ENCODE results near the gene ZNF570. TPM values are rescaled to one million over a fixed set of nuclear protein-coding genes. Genes with fewer than 3 reads are reported as not detected.
A peak's percentile ranks its signal among the peaks of the same experiment; 100 is the strongest.

Gene ZNF570
- 6.8 TPM for total RNA-seq

- H3K9ac ChIP-seq (ENCODE audit: low read depth in 1 of 3, low read length in 3 of 3) = peak within 1 kb of the TSS; percentile 94 to 99 (median 98)
- H3K27ac ChIP-seq (ENCODE audit: low read depth, low read length) = peak within 1 kb of the TSS; percentile 83
- H3K36me3 ChIP-seq (ENCODE audit: control insufficient read depth in 3 of 3, insufficient read depth in 3 of 3, low read length in 3 of 3) = peaks cover 18 to 28% (median 21%) of the 10 kb centered on the region in 3 donors
- H3K4me1 ChIP-seq (ENCODE audit: control insufficient read depth in 3 of 3, insufficient read depth in 3 of 3, low read length in 3 of 3) = peaks cover 7 to 39% (median 25%) of the 10 kb centered on the region in 3 donors
- peak within 1 kb of the TSS; percentile 98 to 100 (median 100) for H3K4me3 ChIP-seq (ENCODE audit: low read length in 3 of 3)
- H3K9me3 ChIP-seq (ENCODE audit: control insufficient read depth in 3 of 3, low read length in 3 of 3) = peaks cover 0 to 8% (median 5%) of the 10 kb centered on the region in 3 donors
- no peaks in the 10 kb centered on the region for H3K27me3 ChIP-seq (ENCODE audit: control insufficient read depth in 3 of 3, insufficient read depth in 3 of 3, low read length in 3 of 3)
Measured at GRCh38 chr19:37468961-37469777, at the start of gene ZNF570. TSS of gene ZNF570 (plus strand) at chr19:37469356. CDS start at chr19:37470355, 999 bp downstream.

GRCh38 chr19:37452500-37453245 lies 16.5 kb upstream of the ZNF570 start:
- Histone ChIP-seq H3K4me1 (ENCODE audit: control insufficient read depth in 3 of 3, insufficient read depth in 3 of 3, low read length in 3 of 3) (no peaks in the 10 kb centered on the region), H3K27ac (ENCODE audit: low read depth, low read length) (no peak overlapping the region), H3K36me3 (ENCODE audit: control insufficient read depth in 3 of 3, insufficient read depth in 3 of 3, low read length in 3 of 3) (peaks cover 17 to 36% (median 25%) of the 10 kb centered on the region in 3 donors), H3K9ac (ENCODE audit: low read depth in 1 of 3, low read length in 3 of 3) (no peak overlapping the region), H3K9me3 (ENCODE audit: control insufficient read depth in 3 of 3, low read length in 3 of 3) (peaks cover 16 to 56% (median 17%) of the 10 kb centered on the region in 3 donors), H3K27me3 (ENCODE audit: control insufficient read depth in 3 of 3, insufficient read depth in 3 of 3, low read length in 3 of 3) (no peaks in the 10 kb centered on the region), H3K4me3 (ENCODE audit: low read length in 3 of 3) (peak overlapping the region in 1 of 3 donors; percentile 59)

GRCh38 chr19:37466277-37466797 lies 2.8 kb upstream of the ZNF570 start:
- Histone ChIP-seq H3K27me3 (ENCODE audit: control insufficient read depth in 3 of 3, insufficient read depth in 3 of 3, low read length in 3 of 3) (no peaks in the 10 kb centered on the region), H3K9ac (ENCODE audit: low read depth in 1 of 3, low read length in 3 of 3) (peak overlapping the region; percentile 68 to 93 (median 89)), H3K27ac (ENCODE audit: low read depth, low read length) (peak overlapping the region; percentile 82), H3K36me3 (ENCODE audit: control insufficient read depth in 3 of 3, insufficient read depth in 3 of 3, low read length in 3 of 3) (peaks cover 26 to 36% (median 35%) of the 10 kb centered on the region in 3 donors), H3K4me1 (ENCODE audit: control insufficient read depth in 3 of 3, insufficient read depth in 3 of 3, low read length in 3 of 3) (peaks cover 7 to 39% (median 25%) of the 10 kb centered on the region in 3 donors), H3K4me3 (ENCODE audit: low read length in 3 of 3) (peak overlapping the region; percentile 98 to 100 (median 100)), H3K9me3 (ENCODE audit: control insufficient read depth in 3 of 3, low read length in 3 of 3) (peaks cover 0 to 10% (median 0%) of the 10 kb centered on the region in 3 donors)

- H3K27me3 ChIP-seq (ENCODE audit: control insufficient read depth in 3 of 3, insufficient read depth in 3 of 3, low read length in 3 of 3) = no peaks in the 10 kb centered on the region
Measured at GRCh38 chr19:37466798-37467607, 2.2 kb upstream of the ZNF570 start, which contains the start of gene ZNF569. TSS of gene ZNF569 (minus strand) at chr19:37467444. CDS start at chr19:37444921, 22,523 bp downstream.

GRCh38 chr19:37467608-37468090 lies 1.5 kb upstream of the ZNF570 start:
- Histone ChIP-seq H3K27ac (ENCODE audit: low read depth, low read length) (peak overlapping the region; percentile 82), H3K27me3 (ENCODE audit: control insufficient read depth in 3 of 3, insufficient read depth in 3 of 3, low read length in 3 of 3) (no peaks in the 10 kb centered on the region), H3K9ac (ENCODE audit: low read depth in 1 of 3, low read length in 3 of 3) (peak overlapping the region; percentile 68 to 93 (median 89)), H3K9me3 (ENCODE audit: control insufficient read depth in 3 of 3, low read length in 3 of 3) (peaks cover 0 to 5% (median 0%) of the 10 kb centered on the region in 3 donors), H3K4me1 (ENCODE audit: control insufficient read depth in 3 of 3, insufficient read depth in 3 of 3, low read length in 3 of 3) (peaks cover 7 to 39% (median 25%) of the 10 kb centered on the region in 3 donors), H3K4me3 (ENCODE audit: low read length in 3 of 3) (peak overlapping the region; percentile 98 to 100 (median 100)), H3K36me3 (ENCODE audit: control insufficient read depth in 3 of 3, insufficient read depth in 3 of 3, low read length in 3 of 3) (peaks cover 26 to 32% (median 26%) of the 10 kb centered on the region in 3 donors)

More at GRCh38 chr19:37466798-37467607, 2.2 kb upstream of the ZNF570 start, which contains the start of gene ZNF569:
- Histone ChIP-seq H3K27ac (ENCODE audit: low read depth, low read length) (peak within 1 kb of the TSS; percentile 82), H3K4me3 (ENCODE audit: low read length in 3 of 3) (peak within 1 kb of the TSS; percentile 98 to 100 (median 100)), H3K9ac (ENCODE audit: low read depth in 1 of 3, low read length in 3 of 3) (peak within 1 kb of the TSS; percentile 68 to 93 (median 89)), H3K9me3 (ENCODE audit: control insufficient read depth in 3 of 3, low read length in 3 of 3) (peaks cover 0 to 10% (median 0%) of the 10 kb centered on the region in 3 donors), H3K4me1 (ENCODE audit: control insufficient read depth in 3 of 3, insufficient read depth in 3 of 3, low read length in 3 of 3) (peaks cover 7 to 39% (median 25%) of the 10 kb centered on the region in 3 donors), H3K36me3 (ENCODE audit: control insufficient read depth in 3 of 3, insufficient read depth in 3 of 3, low read length in 3 of 3) (peaks cover 29 to 34% (median 33%) of the 10 kb centered on the region in 3 donors)

- Histone ChIP-seq H3K27ac (ENCODE audit: low read depth, low read length) (no peak overlapping the region), H3K4me3 (ENCODE audit: low read length in 3 of 3) (peak overlapping the region; percentile 98 to 100 (median 100)), H3K9me3 (ENCODE audit: control insufficient read depth in 3 of 3, low read length in 3 of 3) (peaks cover 0 to 8% (median 5%) of the 10 kb centered on the region in 3 donors), H3K36me3 (ENCODE audit: control insufficient read depth in 3 of 3, insufficient read depth in 3 of 3, low read length in 3 of 3) (peaks cover 11 to 18% (median 14%) of the 10 kb centered on the region in 3 donors), H3K27me3 (ENCODE audit: control insufficient read depth in 3 of 3, insufficient read depth in 3 of 3, low read length in 3 of 3) (no peaks in the 10 kb centered on the region), H3K4me1 (ENCODE audit: control insufficient read depth in 3 of 3, insufficient read depth in 3 of 3, low read length in 3 of 3) (peaks cover 7 to 39% (median 25%) of the 10 kb centered on the region in 3 donors), H3K9ac (ENCODE audit: low read depth in 1 of 3, low read length in 3 of 3) (peak overlapping the region in 1 of 3 donors; percentile 99)
Measured at GRCh38 chr19:37470216-37470615, 1.1 kb downstream of the ZNF570 start.

- Histone ChIP-seq H3K27ac (ENCODE audit: low read depth, low read length) (no peak overlapping the region), H3K4me1 (ENCODE audit: control insufficient read depth in 3 of 3, insufficient read depth in 3 of 3, low read length in 3 of 3) (peaks cover 7 to 29% (median 18%) of the 10 kb centered on the region in 3 donors), H3K9ac (ENCODE audit: low read depth in 1 of 3, low read length in 3 of 3) (no peak overlapping the region), H3K36me3 (ENCODE audit: control insufficient read depth in 3 of 3, insufficient read depth in 3 of 3, low read length in 3 of 3) (peaks cover 29 to 35% (median 32%) of the 10 kb centered on the region in 3 donors), H3K9me3 (ENCODE audit: control insufficient read depth in 3 of 3, low read length in 3 of 3) (peaks cover 0 to 16% (median 13%) of the 10 kb centered on the region in 3 donors), H3K4me3 (ENCODE audit: low read length in 3 of 3) (no peak overlapping the region), H3K27me3 (ENCODE audit: control insufficient read depth in 3 of 3, insufficient read depth in 3 of 3, low read length in 3 of 3) (no peaks in the 10 kb centered on the region)
Measured at GRCh38 chr19:37472165-37472564, 3.0 kb downstream of the ZNF570 start.

GRCh38 chr19:37484406-37485168 lies 15.4 kb downstream of the ZNF570 start:
- peaks cover 40 to 53% (median 45%) of the 10 kb centered on the region in 3 donors for H3K36me3 ChIP-seq (ENCODE audit: control insufficient read depth in 3 of 3, insufficient read depth in 3 of 3, low read length in 3 of 3)
- no peak overlapping the region for H3K27ac ChIP-seq (ENCODE audit: low read depth, low read length)
- H3K4me3 ChIP-seq (ENCODE audit: low read length in 3 of 3) = peak overlapping the region in 2 of 3 donors; percentile 36 to 57
- no peak overlapping the region for H3K9ac ChIP-seq (ENCODE audit: low read depth in 1 of 3, low read length in 3 of 3)
- H3K9me3 ChIP-seq (ENCODE audit: control insufficient read depth in 3 of 3, low read length in 3 of 3) = peaks cover 29 to 59% (median 40%) of the 10 kb centered on the region in 3 donors
- H3K4me1 ChIP-seq (ENCODE audit: control insufficient read depth in 3 of 3, insufficient read depth in 3 of 3, low read length in 3 of 3) = no peaks in the 10 kb centered on the region
- H3K27me3 ChIP-seq (ENCODE audit: control insufficient read depth in 3 of 3, insufficient read depth in 3 of 3, low read length in 3 of 3) = no peaks in the 10 kb centered on the region
